ENCODE data around the gene MMP19.
"Not testable (repeated sequence)": the region's sequence is repeated elsewhere in the genome, so short reads cannot be mapped to it uniquely, and the experiment has no call there.

Gene MMP19

GRCh38 chr12:55840581-55841351, 2.0 kb downstream of the MMP19 start:
- Histone ChIP-seq H3K4me2 (ENCODE audit: low read length) (peak overlapping the region; percentile 87), H3K9me3 (replicated peaks; ENCODE audit: low read length) (no peaks in the 10 kb centered on the region), H3K36me3 (ENCODE audit: insufficient read depth, low read length) (peaks cover 30% of the 10 kb centered on the region), H3K4me3 (ENCODE audit: low read length) (no peak overlapping the region), H3K27me3 (ENCODE audit: control insufficient read depth, insufficient read depth, low read length) (no peaks in the 10 kb centered on the region), H3K4me1 (ENCODE audit: control insufficient read depth, insufficient read depth, low read length) (peaks cover 36% of the 10 kb centered on the region), H3K9ac (ENCODE audit: low read depth, low read length) (no peak overlapping the region)

- peaks cover 34% of the 10 kb centered on the region for H3K36me3 ChIP-seq (ENCODE audit: insufficient read depth, low read length)
- H3K4me3 ChIP-seq (ENCODE audit: low read length), result no peak overlapping the region
- no peak overlapping the region for H3K4me2 ChIP-seq (ENCODE audit: low read length)
- no peaks in the 10 kb centered on the region for H3K9me3 ChIP-seq (replicated peaks; ENCODE audit: low read length)
- peaks cover 29% of the 10 kb centered on the region for H3K4me1 ChIP-seq (ENCODE audit: control insufficient read depth, insufficient read depth, low read length)
- no peak overlapping the region for H3K9ac ChIP-seq (ENCODE audit: low read depth, low read length)
- H3K27me3 ChIP-seq (ENCODE audit: control insufficient read depth, insufficient read depth, low read length), result no peaks in the 10 kb centered on the region
Observed at GRCh38 chr12:55839345-55840140, 3.2 kb downstream of the MMP19 start.

DNA sequence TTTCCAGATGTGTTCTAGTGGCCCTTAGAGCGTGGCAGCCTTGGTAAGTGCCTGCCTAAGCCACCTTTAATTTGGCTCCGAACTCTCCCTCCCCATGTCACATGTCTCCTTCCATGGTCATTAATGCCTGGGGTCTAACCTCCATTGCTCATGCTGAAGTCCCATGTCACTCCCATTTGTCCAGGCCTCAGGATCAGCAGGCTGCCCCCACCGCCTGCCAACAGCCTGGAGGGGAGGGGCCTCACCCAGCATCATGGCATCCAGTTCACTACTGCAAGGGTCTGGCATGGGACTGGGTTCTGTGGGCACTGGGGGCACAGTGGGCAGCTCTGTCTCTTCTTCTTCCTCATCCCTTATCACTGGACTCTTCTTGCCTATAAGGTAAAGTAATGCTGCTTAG, 4.4 kb downstream of the MMP19 start:
- no peaks in the 10 kb centered on the region for H3K9me3 ChIP-seq (replicated peaks; ENCODE audit: low read length)
- H3K36me3 ChIP-seq (ENCODE audit: insufficient read depth, low read length), result peaks cover 34% of the 10 kb centered on the region
- peaks cover 27% of the 10 kb centered on the region for H3K4me1 ChIP-seq (ENCODE audit: control insufficient read depth, insufficient read depth, low read length)
- no peaks in the 10 kb centered on the region for H3K27me3 ChIP-seq (ENCODE audit: control insufficient read depth, insufficient read depth, low read length)
- H3K9ac ChIP-seq (ENCODE audit: low read depth, low read length), result no peak overlapping the region
- H3K4me2 ChIP-seq (ENCODE audit: low read length), result no peak overlapping the region
- H3K4me3 ChIP-seq (ENCODE audit: low read length), result no peak overlapping the region

GRCh38 chr12:55834400-55834799, 8.3 kb downstream of the MMP19 start:
- H3K9ac ChIP-seq (ENCODE audit: low read depth, low read length); H3K27me3 ChIP-seq (ENCODE audit: control insufficient read depth, insufficient read depth, low read length); H3K4me2 ChIP-seq (ENCODE audit: low read length); H3K4me3 ChIP-seq (ENCODE audit: low read length); H3K9me3 ChIP-seq (replicated peaks; ENCODE audit: low read length): not testable (repeated sequence)
- Histone ChIP-seq H3K4me1 (ENCODE audit: control insufficient read depth, insufficient read depth, low read length) (peaks cover 15% of the 10 kb centered on the region), H3K36me3 (ENCODE audit: insufficient read depth, low read length) (peaks cover 24% of the 10 kb centered on the region)

DNA sequence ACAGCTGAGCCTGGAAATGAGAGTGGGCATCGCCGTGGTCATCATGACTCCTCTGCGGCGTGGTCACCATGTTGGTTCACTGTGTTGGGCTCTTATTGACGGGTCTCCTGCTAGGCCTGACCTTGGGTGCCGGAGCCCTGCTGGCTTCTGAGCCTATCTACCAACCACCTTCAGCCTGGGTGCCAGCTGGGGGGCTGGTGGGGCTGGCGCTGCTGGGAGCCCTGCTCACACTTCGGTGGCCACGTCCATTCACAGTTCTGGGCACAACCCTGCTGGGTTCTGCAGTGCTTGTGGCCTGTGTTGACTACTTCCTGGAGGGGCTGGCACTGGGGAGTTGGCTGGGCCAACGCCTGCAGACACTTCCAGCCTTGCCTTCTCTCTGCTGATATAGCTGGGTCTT, 9.7 kb downstream of the MMP19 start:
- Histone ChIP-seq H3K27me3 (ENCODE audit: control insufficient read depth, insufficient read depth, low read length) (no peaks in the 10 kb centered on the region), H3K4me1 (ENCODE audit: control insufficient read depth, insufficient read depth, low read length) (peaks cover 21% of the 10 kb centered on the region), H3K4me2 (ENCODE audit: low read length) (no peak overlapping the region), H3K36me3 (ENCODE audit: insufficient read depth, low read length) (peaks cover 26% of the 10 kb centered on the region), H3K9ac (ENCODE audit: low read depth, low read length) (no peak overlapping the region), H3K4me3 (ENCODE audit: low read length) (no peak overlapping the region), H3K9me3 (replicated peaks; ENCODE audit: low read length) (no peaks in the 10 kb centered on the region)

DNA sequence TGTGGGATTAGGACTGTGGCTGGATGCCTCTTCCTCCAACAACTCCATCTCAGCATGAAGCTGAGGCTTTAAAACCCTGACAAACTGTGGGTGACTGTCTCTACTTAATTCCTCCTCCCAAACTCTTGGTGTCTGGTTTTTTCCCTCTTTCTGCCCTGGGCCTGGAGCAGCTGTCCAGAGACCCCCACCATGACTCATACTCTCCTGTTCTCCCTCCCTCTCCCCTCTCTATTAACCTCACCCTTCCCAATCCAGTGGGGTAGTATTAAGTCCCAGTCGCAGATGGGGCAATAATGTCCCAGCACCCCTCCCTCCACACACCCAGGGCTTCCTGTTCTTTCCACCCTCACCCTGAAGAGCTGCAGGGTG, 11.3 kb downstream of the MMP19 start:
- no peaks in the 10 kb centered on the region for H3K9me3 ChIP-seq (replicated peaks; ENCODE audit: low read length)
- peak overlapping the region; percentile 100 for H3K4me2 ChIP-seq (ENCODE audit: low read length)
- H3K4me1 ChIP-seq (ENCODE audit: control insufficient read depth, insufficient read depth, low read length), result peaks cover 31% of the 10 kb centered on the region
- peak overlapping the region; percentile 97 for H3K9ac ChIP-seq (ENCODE audit: low read depth, low read length)
- peaks cover 25% of the 10 kb centered on the region for H3K36me3 ChIP-seq (ENCODE audit: insufficient read depth, low read length)
- H3K4me3 ChIP-seq (ENCODE audit: low read length), result peak overlapping the region; percentile 83
- H3K27me3 ChIP-seq (ENCODE audit: control insufficient read depth, insufficient read depth, low read length), result no peaks in the 10 kb centered on the region

- peak overlapping the region; percentile 83 for H3K4me3 ChIP-seq (ENCODE audit: low read length)
- no peaks in the 10 kb centered on the region for H3K27me3 ChIP-seq (ENCODE audit: control insufficient read depth, insufficient read depth, low read length)
- H3K9ac ChIP-seq (ENCODE audit: low read depth, low read length), result peak overlapping the region; percentile 97
- peaks cover 21% of the 10 kb centered on the region for H3K36me3 ChIP-seq (ENCODE audit: insufficient read depth, low read length)
- no peaks in the 10 kb centered on the region for H3K9me3 ChIP-seq (replicated peaks; ENCODE audit: low read length)
- H3K4me1 ChIP-seq (ENCODE audit: control insufficient read depth, insufficient read depth, low read length), result peaks cover 36% of the 10 kb centered on the region
- peak overlapping the region; percentile 100 for H3K4me2 ChIP-seq (ENCODE audit: low read length)
Observed at GRCh38 chr12:55830601-55831446, 11.9 kb downstream of the MMP19 start.

GRCh38 chr12:55829967-55830600, 12.7 kb downstream of the MMP19 start:
- H3K4me1 ChIP-seq (ENCODE audit: control insufficient read depth, insufficient read depth, low read length), result peaks cover 40% of the 10 kb centered on the region
- peak overlapping the region; percentile 83 for H3K4me3 ChIP-seq (ENCODE audit: low read length)
- no peaks in the 10 kb centered on the region for H3K27me3 ChIP-seq (ENCODE audit: control insufficient read depth, insufficient read depth, low read length)
- peak overlapping the region; percentile 100 for H3K4me2 ChIP-seq (ENCODE audit: low read length)
- H3K9me3 ChIP-seq (replicated peaks; ENCODE audit: low read length), result no peaks in the 10 kb centered on the region
- H3K9ac ChIP-seq (ENCODE audit: low read depth, low read length), result peak overlapping the region; percentile 97
- peaks cover 23% of the 10 kb centered on the region for H3K36me3 ChIP-seq (ENCODE audit: insufficient read depth, low read length)

DNA sequence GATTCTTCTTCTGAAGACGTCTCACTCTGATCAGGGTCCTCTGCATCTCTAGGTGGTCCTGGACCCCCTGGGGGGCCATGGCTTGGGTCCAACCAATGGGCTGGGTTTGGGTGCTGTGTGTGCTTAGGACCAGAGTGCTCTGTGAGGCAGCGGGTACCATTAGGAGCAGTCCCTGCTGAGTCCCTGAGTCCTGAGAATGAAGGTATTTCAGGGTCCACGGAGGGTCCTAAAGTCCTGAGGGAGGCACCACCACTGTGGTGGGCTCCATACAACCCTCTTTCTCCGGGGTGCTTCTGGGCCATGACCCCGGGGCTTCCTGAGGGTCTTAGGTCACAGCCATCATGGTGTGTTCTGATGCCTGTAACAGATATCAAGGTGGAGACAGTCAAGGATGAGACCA, 14.4 kb downstream of the MMP19 start:
- Histone ChIP-seq H3K4me3 (ENCODE audit: low read length) (peak overlapping the region; percentile 83), H3K36me3 (ENCODE audit: insufficient read depth, low read length) (peaks cover 24% of the 10 kb centered on the region), H3K9ac (ENCODE audit: low read depth, low read length) (peak overlapping the region; percentile 80), H3K9me3 (replicated peaks; ENCODE audit: low read length) (no peaks in the 10 kb centered on the region), H3K4me1 (ENCODE audit: control insufficient read depth, insufficient read depth, low read length) (peaks cover 49% of the 10 kb centered on the region), H3K4me2 (ENCODE audit: low read length) (peak overlapping the region; percentile 83), H3K27me3 (ENCODE audit: control insufficient read depth, insufficient read depth, low read length) (no peaks in the 10 kb centered on the region)

DNA sequence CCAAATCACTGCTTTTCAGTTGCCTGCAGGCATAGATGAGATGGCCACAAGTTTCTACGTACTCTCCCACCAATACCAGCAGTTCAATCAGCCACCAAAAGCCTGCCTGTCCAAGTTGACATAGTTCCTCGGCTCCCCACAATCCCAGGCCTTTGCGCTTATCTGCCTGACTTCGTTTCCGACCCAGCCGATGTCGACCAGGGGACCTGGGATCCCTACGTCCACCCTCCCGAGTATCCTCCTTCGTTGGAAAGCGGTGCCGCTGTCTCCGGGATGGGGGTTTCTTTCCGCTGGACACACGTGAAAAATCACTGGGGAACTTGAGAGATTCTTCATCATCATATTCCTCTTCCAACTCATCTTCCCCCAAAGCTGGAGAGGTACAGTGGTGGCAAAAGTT, 14.9 kb downstream of the MMP19 start:
- H3K27me3 ChIP-seq (ENCODE audit: control insufficient read depth, insufficient read depth, low read length), result no peaks in the 10 kb centered on the region
- no peak overlapping the region for H3K9ac ChIP-seq (ENCODE audit: low read depth, low read length)
- no peaks in the 10 kb centered on the region for H3K9me3 ChIP-seq (replicated peaks; ENCODE audit: low read length)
- H3K36me3 ChIP-seq (ENCODE audit: insufficient read depth, low read length), result peaks cover 29% of the 10 kb centered on the region
- H3K4me1 ChIP-seq (ENCODE audit: control insufficient read depth, insufficient read depth, low read length), result peaks cover 49% of the 10 kb centered on the region
- H3K4me2 ChIP-seq (ENCODE audit: low read length), result peak overlapping the region; percentile 83
- H3K4me3 ChIP-seq (ENCODE audit: low read length), result peak overlapping the region; percentile 40

DNA sequence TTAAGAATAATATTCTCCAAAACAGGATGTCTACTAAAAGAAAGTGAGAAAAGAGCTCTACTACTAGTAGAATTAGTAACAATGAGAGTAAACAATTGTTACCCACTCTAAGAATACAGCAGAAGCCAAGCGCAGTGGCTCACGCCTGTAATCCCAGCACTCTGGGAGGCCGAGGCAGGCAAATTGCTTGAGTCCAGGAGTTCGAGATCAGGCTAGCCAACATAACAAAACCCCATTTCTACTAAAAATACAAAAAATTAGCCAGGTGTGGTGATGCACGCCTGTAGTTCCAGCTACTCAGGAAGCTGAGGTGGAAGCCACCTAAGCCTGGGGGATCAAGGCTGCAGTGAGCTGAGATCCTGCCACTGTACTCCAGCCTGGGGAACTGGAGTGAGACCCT, 18.0 kb downstream of the MMP19 start:
- Histone ChIP-seq H3K4me2 (ENCODE audit: low read length) (peak overlapping the region; percentile 28), H3K27me3 (ENCODE audit: control insufficient read depth, insufficient read depth, low read length) (no peaks in the 10 kb centered on the region), H3K9me3 (replicated peaks; ENCODE audit: low read length) (no peaks in the 10 kb centered on the region), H3K4me1 (ENCODE audit: control insufficient read depth, insufficient read depth, low read length) (peaks cover 35% of the 10 kb centered on the region), H3K36me3 (ENCODE audit: insufficient read depth, low read length) (peaks cover 58% of the 10 kb centered on the region), H3K4me3 (ENCODE audit: low read length) (no peak overlapping the region), H3K9ac (ENCODE audit: low read depth, low read length) (peak overlapping the region; percentile 50)

All from skeletal muscle satellite cell (primary cell).